DND-41 (cell line): Measurements from ENCODE around the gene PCDH12.

Experiments used
- ATAC-seq: fragments of 200-7000 bp; cut with Tn5 transposase; 3 replicates; pipeline ENCODE4 v1.9.1; 2021; ENCODE audit warnings: low read depth; ENCODE audit not compliant: insufficient read depth
- DNase-seq: peaks from one replicate; pipeline ENCODE4 v3.0.0-alpha.2; 2020
- H2AFZ ChIP-seq: 2 replicates; pipeline ENCODE4 v1.6.0; 2012; ENCODE audit warnings: low read depth, low read length
- H3K27ac ChIP-seq: 2 replicates; pipeline ENCODE4 v1.5.1; 2012; ENCODE audit warnings: low read length, inconsistent platforms
- H3K27me3 ChIP-seq: fragments of 200-600 bp; sonication (generic); 2 replicates; pipeline ENCODE4 v1.6.0; 2012; ENCODE audit warnings: low read length, mild to moderate bottlenecking, inconsistent platforms; ENCODE audit not compliant: insufficient read depth, poor library complexity
- H3K36me3 ChIP-seq: 2 replicates; pipeline ENCODE4 v1.5.1; 2012; ENCODE audit warnings: low read length, inconsistent platforms; ENCODE audit not compliant: insufficient read depth
- H3K4me1 ChIP-seq: 2 replicates; pipeline ENCODE4 v1.5.1; 2012; ENCODE audit warnings: mild to moderate bottlenecking, low read length; ENCODE audit not compliant: insufficient read depth
- H3K4me2 ChIP-seq: 2 replicates; pipeline ENCODE4 v1.6.0; 2012; ENCODE audit warnings: mild to moderate bottlenecking, moderate library complexity, low read length, inconsistent platforms; ENCODE audit not compliant: insufficient read depth
- H3K4me3 ChIP-seq, 2 experiments: fragments of 200-600 bp in 1 of 2; shearing (Covaris generic) in 1 of 2; 2 replicates each; pipeline ENCODE4 v1.5.1; 2012 to 2016; ENCODE audit warnings: inconsistent platforms in 2 of 2, low read length in 2 of 2, mild to moderate bottlenecking in 2 of 2, low read depth in 1 of 2, moderate library complexity in 1 of 2
- H3K79me2 ChIP-seq: 2 replicates; pipeline ENCODE4 v1.6.0; 2012; ENCODE audit warnings: low read length, inconsistent platforms; ENCODE audit not compliant: insufficient read depth
- H3K9ac ChIP-seq: 2 replicates; pipeline ENCODE4 v1.6.0; 2012; ENCODE audit warnings: low read depth, mild to moderate bottlenecking, inconsistent platforms, low read length, moderate library complexity
- H3K9me3 ChIP-seq: 2 replicates; pipeline ENCODE4 v1.5.1; 2012; ENCODE audit warnings: low read length, moderate library complexity, mild to moderate bottlenecking, inconsistent platforms; ENCODE audit not compliant: insufficient read depth, severe bottlenecking
- H4K20me1 ChIP-seq: 2 replicates; pipeline ENCODE4 v1.6.0; 2012; ENCODE audit warnings: low read length; ENCODE audit not compliant: insufficient read depth
- CTCF ChIP-seq: IDR thresholded peaks from 2 replicates; pipeline ENCODE4 v1.5.1; 2012; ENCODE audit warnings: borderline replicate concordance, low read length, moderate library complexity, mild to moderate bottlenecking; ENCODE audit not compliant: poor library complexity, severe bottlenecking; ENCODE audit errors: extremely low read depth
- EZH2 ChIP-seq: IDR thresholded peaks from 3 replicates; pipeline ENCODE4 v1.6.1; 2012; ENCODE audit warnings: borderline replicate concordance, low read depth, mild to moderate bottlenecking, moderate library complexity, low read length, inconsistent platforms; ENCODE audit not compliant: severe bottlenecking

Gene PCDH12

GRCh38 chr5:142003266-142003800, 45.3 kb upstream of the PCDH12 start:
- TF ChIP-seq EZH2 (no peak), CTCF (no peak)
- Histone ChIP-seq H3K27ac (no peak overlapping the region), H3K79me2 (no peaks in the 10 kb centered on the region), H3K4me2 (no peak overlapping the region), H2AFZ (no peak overlapping the region), H3K27me3 (no peaks in the 10 kb centered on the region), H3K9ac (no peak overlapping the region), H4K20me1 (no peaks in the 10 kb centered on the region; the same call in 1 of the 2 replicates), H3K4me3 (no peak overlapping the region), H3K36me3 (peaks cover 72% of the 10 kb centered on the region), H3K9me3 (no peaks in the 10 kb centered on the region), H3K4me1 (peaks cover 3% of the 10 kb centered on the region)
- ATAC-seq (no peak), DNase-seq (no peak)

- TF ChIP-seq EZH2: no peak
- peak; percentile 60 for TF ChIP-seq CTCF
- H3K79me2 ChIP-seq: no peaks in the 10 kb centered on the region
- DNase-seq: no peak
These were observed 42.9 kb upstream of the PCDH12 start for GRCh38 chr5:142000704-142001484.

GRCh38 chr5:142000173-142000572, 42.2 kb upstream of the PCDH12 start:
- no peak overlapping the region for H2AFZ ChIP-seq
- TF ChIP-seq EZH2: no peak
- no peak for TF ChIP-seq CTCF
- H3K4me3 ChIP-seq: no peak overlapping the region
- peaks cover 53% of the 10 kb centered on the region for H3K36me3 ChIP-seq
- DNase-seq (no peak), ATAC-seq (no peak)
- no peaks in the 10 kb centered on the region for H3K79me2 ChIP-seq
- no peak overlapping the region for H3K9ac ChIP-seq
- no peaks in the 10 kb centered on the region; the same call in 1 of the 2 replicates for H4K20me1 ChIP-seq
- H3K27me3 ChIP-seq: no peaks in the 10 kb centered on the region
- H3K4me1 ChIP-seq: no peaks in the 10 kb centered on the region
- no peak overlapping the region for H3K27ac ChIP-seq
- no peak overlapping the region for H3K4me2 ChIP-seq
- H3K9me3 ChIP-seq: no peaks in the 10 kb centered on the region

More at GRCh38 chr5:142000704-142001484, 42.9 kb upstream of the PCDH12 start:
- no peak overlapping the region for H3K27ac ChIP-seq
- H2AFZ ChIP-seq: no peak overlapping the region
- no peak overlapping the region for H3K4me2 ChIP-seq
- H3K9me3 ChIP-seq: no peaks in the 10 kb centered on the region
- no peaks in the 10 kb centered on the region for H3K4me1 ChIP-seq
- peaks cover 55% of the 10 kb centered on the region for H3K36me3 ChIP-seq
- H4K20me1 ChIP-seq: no peaks in the 10 kb centered on the region; the same call in 1 of the 2 replicates
- no peak overlapping the region for H3K4me3 ChIP-seq
- H3K27me3 ChIP-seq: no peaks in the 10 kb centered on the region
- H3K9ac ChIP-seq: no peak overlapping the region
- ATAC-seq: peak; percentile 47; the same call in 1 of the 3 replicates
